Hepatocyte (in vitro differentiated cells): ENCODE results near the gene ANKRD40CL. TPM values are rescaled to one million over a fixed set of nuclear protein-coding genes. Genes with fewer than 3 reads are reported as not detected.

ENCODE experiments used
- DNase-seq: peaks from one replicate; pipeline ENCODE4 v3.0.0-alpha.2; 2016; ENCODE audit warnings: low spot score
- H2AFZ ChIP-seq: fragments of 200-600 bp; sonication (generic); 2 replicates; pipeline ENCODE4 v1.6.0; 2016; ENCODE audit warnings: antibody characterized with exemption, mild to moderate bottlenecking
- H3K27ac ChIP-seq: fragments of 200-600 bp; sonication (generic); 2 replicates; pipeline ENCODE4 v1.5.1; 2016; ENCODE audit warnings: mild to moderate bottlenecking
- H3K27me3 ChIP-seq: fragments of 200-600 bp; sonication (generic); 2 replicates; pipeline ENCODE4 v1.6.1; 2016
- H3K36me3 ChIP-seq: fragments of 200-600 bp; sonication (generic); replicated peaks from 2 replicates; pipeline ENCODE4 v1.5.1; 2016; ENCODE audit warnings: low read depth; ENCODE audit not compliant: insufficient read depth
- H3K4me1 ChIP-seq: fragments of 200-600 bp; sonication (generic); 2 replicates; pipeline ENCODE4 v1.5.1; 2016; ENCODE audit warnings: mild to moderate bottlenecking, moderate library complexity; ENCODE audit not compliant: insufficient read depth
- H3K4me2 ChIP-seq: fragments of 200-600 bp; sonication (generic); 2 replicates; pipeline ENCODE4 v1.6.0; 2016
- H3K4me3 ChIP-seq: fragments of 200-600 bp; sonication (generic); 2 replicates; pipeline ENCODE4 v1.5.1; 2016; ENCODE audit warnings: mild to moderate bottlenecking
- H3K79me2 ChIP-seq: fragments of 200-600 bp; sonication (generic); 2 replicates; pipeline ENCODE4 v1.6.0; 2017; ENCODE audit warnings: mild to moderate bottlenecking
- H3K9me2 ChIP-seq: fragments of 200-600 bp; sonication (generic); replicated peaks from 2 replicates; pipeline ENCODE4 v1.6.0; 2017; ENCODE audit warnings: mild to moderate bottlenecking; ENCODE audit not compliant: insufficient read depth
- H3K9me3 ChIP-seq: fragments of 200-600 bp; sonication (generic); 2 replicates; pipeline ENCODE4 v1.5.1; 2016; ENCODE audit warnings: low read depth, mild to moderate bottlenecking
- H4K20me1 ChIP-seq: fragments of 200-600 bp; sonication (generic); 2 replicates; pipeline ENCODE4 v1.6.0; 2016; ENCODE audit warnings: mild to moderate bottlenecking; ENCODE audit not compliant: insufficient read depth, poor library complexity, severe bottlenecking
- EZH2 ChIP-seq: fragments of 200-600 bp; sonication (generic); IDR thresholded peaks from 2 replicates; pipeline ENCODE4 v1.6.1; 2016; ENCODE audit warnings: antibody characterized with exemption, mild to moderate bottlenecking, borderline replicate concordance
- EZH2phosphoT487 ChIP-seq: fragments of 200-600 bp; sonication (generic); IDR thresholded peaks from one replicate; pipeline ENCODE4 v1.6.1; 2018; ENCODE audit warnings: antibody characterized with exemption, mild to moderate bottlenecking, low read depth, moderate library complexity; ENCODE audit not compliant: unreplicated experiment, severe bottlenecking
- WGBS: methylation state at CpG from one replicate; pipeline ENCODE4 v1.1.6; 2016; ENCODE audit warnings: low lambda C conversion rate; ENCODE audit errors: missing lambda C conversion rate; 5-methylcytosine and 5-hydroxymethylcytosine counted together
- polyA plus RNA-seq: library from polyadenylated mRNA; unstranded; fragments of >200 nt; fragmentation: Nextera tagmentation; extraction: Ambion mirVana; gene quantifications from 2 replicates; pipeline ENCODE4 v1.2.1, GENCODE V29; 2016
- total RNA-seq: library from RNA; depleted of rRNA; stranded (reverse); fragments of >200 nt; gene quantifications from 2 replicates; pipeline ENCODE4 v1.2.3, GENCODE V29; 2014
- TF ChIP-seq, protein P1 (sequence below): fragments of 200-600 bp; sonication (generic); IDR thresholded peaks from 2 replicates; pipeline ENCODE4 v1.5.1; 2016; ENCODE audit warnings: antibody characterized with exemption, mild to moderate bottlenecking; ENCODE audit not compliant: poor library complexity

The ANKRD40CL gene
- total and polyA plus RNA-seq, 2 experiments from 2014 or later, result 3.9 to 4.2 TPM

DNA sequence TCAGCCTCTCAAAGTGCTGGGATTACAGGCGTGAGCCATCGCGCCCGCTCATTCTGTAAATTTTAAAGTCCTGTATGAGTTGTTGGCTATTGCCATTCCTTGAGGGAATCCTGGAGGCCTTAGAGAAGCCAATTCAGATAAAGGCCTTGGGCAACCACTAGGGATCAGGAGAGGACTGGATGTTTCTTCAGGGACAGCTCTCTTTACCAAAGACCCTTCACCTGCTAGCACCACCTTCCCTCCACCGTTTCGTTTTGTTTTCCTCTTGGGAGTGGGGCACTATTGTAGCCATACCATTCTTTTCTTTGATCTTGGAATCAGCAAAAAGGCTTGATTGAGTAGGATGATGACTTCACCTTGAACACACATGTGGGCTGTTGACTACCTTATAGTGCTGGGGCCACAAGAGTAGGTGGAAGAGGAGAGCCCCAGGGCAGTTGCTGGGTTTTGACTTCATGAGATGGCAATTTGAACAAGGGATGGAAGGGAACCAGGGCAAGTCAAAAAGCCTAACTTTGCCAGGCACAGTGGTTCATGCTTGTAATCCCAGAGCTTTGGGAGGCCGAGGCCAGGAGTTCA lies 7.0 kb upstream of the ANKRD40CL start:
- no peak overlapping the region for H3K4me2 ChIP-seq
- H3K36me3 ChIP-seq, result no peaks in the 10 kb centered on the region
- H4K20me1 ChIP-seq, result no peaks in the 10 kb centered on the region
- no peaks in the 10 kb centered on the region for H3K9me3 ChIP-seq
- 85% methylated on average over 7 of the region's 7 CpGs for WGBS
- no peak overlapping the region for H2AFZ ChIP-seq
- TF ChIP-seq EZH2 (no peak), EZH2phosphoT487 (no peak)
- TF ChIP-seq, protein P1, sequence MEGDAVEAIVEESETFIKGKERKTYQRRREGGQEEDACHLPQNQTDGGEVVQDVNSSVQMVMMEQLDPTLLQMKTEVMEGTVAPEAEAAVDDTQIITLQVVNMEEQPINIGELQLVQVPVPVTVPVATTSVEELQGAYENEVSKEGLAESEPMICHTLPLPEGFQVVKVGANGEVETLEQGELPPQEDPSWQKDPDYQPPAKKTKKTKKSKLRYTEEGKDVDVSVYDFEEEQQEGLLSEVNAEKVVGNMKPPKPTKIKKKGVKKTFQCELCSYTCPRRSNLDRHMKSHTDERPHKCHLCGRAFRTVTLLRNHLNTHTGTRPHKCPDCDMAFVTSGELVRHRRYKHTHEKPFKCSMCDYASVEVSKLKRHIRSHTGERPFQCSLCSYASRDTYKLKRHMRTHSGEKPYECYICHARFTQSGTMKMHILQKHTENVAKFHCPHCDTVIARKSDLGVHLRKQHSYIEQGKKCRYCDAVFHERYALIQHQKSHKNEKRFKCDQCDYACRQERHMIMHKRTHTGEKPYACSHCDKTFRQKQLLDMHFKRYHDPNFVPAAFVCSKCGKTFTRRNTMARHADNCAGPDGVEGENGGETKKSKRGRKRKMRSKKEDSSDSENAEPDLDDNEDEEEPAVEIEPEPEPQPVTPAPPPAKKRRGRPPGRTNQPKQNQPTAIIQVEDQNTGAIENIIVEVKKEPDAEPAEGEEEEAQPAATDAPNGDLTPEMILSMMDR, result no peak
- DNase-seq, result no peak
- no peak overlapping the region for H3K27ac ChIP-seq
- H3K4me1 ChIP-seq, result no peaks in the 10 kb centered on the region
- H3K9me2 ChIP-seq, result no peaks in the 10 kb centered on the region
- H3K27me3 ChIP-seq, result no peaks in the 10 kb centered on the region
- H3K79me2 ChIP-seq, result no peaks in the 10 kb centered on the region
- no peak overlapping the region for H3K4me3 ChIP-seq

DNA sequence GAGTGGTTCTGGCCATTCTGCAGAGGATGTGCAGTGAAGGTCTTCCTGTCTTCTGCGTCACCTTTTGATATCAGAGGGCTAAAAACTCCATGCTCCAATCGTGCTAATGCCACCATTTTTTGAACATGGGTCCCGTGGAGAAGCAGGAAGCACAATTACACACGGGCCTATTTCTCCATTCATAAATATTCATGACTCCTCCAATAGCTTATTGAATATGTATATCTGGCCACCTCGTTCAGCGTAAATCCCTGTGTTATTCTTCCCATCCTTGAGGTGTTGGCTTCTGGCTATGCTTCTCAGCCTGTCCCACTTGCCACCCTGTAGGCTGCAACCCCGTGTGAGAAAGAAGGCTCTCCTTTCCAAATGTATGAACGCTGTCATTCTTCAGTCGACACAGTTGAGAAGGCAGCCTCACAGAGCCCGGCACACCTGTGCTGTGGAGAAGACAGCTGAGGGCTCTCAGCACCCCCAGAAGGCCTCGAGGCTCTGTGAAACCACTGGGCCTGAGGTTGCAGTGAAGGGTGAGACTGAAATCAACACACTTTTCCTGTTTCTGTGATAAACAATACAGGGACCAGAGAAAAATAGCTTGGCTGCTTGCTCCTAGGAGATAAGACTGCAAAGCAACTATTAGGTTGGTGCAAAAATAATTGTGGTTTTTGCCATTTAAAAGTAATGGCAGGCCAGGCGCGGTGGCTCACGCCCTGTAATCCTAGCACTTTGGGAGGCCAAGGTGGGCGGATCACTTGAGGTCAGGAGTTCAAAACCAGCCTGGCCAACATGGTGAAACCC lies 4.9 kb upstream of the ANKRD40CL start:
- no peaks in the 10 kb centered on the region for H4K20me1 ChIP-seq

DNA sequence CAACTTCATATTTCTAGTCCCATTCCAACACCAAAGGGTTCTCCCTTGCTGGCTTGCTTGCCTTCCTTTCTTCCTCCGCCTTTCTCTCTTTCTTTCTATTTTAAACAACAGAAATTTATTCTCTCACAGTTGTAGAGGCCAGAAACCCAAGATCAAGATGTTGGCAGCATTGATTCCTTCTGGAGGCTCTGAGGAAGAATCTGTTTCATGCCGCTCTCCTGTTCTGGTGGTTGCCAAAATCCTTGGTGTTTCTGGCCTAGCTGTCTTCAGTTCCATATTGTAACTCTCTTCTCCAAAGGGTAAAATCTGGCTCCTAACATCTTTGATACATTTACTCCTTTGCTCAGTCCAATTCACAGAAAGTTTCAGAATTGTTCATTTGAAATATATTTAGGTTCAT lies 3.0 kb upstream of the ANKRD40CL start:
- Histone ChIP-seq H3K4me3 (no peak overlapping the region), H3K27me3 (no peaks in the 10 kb centered on the region), H4K20me1 (no peaks in the 10 kb centered on the region), H3K4me2 (no peak overlapping the region), H3K9me3 (no peaks in the 10 kb centered on the region), H3K36me3 (no peaks in the 10 kb centered on the region), H3K4me1 (peaks cover 23% of the 10 kb centered on the region), H3K79me2 (no peaks in the 10 kb centered on the region), H2AFZ (no peak overlapping the region), H3K9me2 (no peaks in the 10 kb centered on the region), H3K27ac (no peak overlapping the region)
- WGBS, result 96% methylated on average over 2 of the region's 2 CpGs
- no peak for TF ChIP-seq EZH2
- no peak for TF ChIP-seq EZH2phosphoT487
- TF ChIP-seq, protein P1, result no peak
- no peak for DNase-seq

More for the DNA sequence above, 4.9 kb upstream of the ANKRD40CL start:
- H3K4me1 ChIP-seq, result peaks cover 11% of the 10 kb centered on the region
- H3K36me3 ChIP-seq, result no peaks in the 10 kb centered on the region
- no peak overlapping the region for H3K27ac ChIP-seq
- no peaks in the 10 kb centered on the region for H3K79me2 ChIP-seq
- TF ChIP-seq EZH2, result no peak
- H3K27me3 ChIP-seq, result no peaks in the 10 kb centered on the region
- no peak overlapping the region for H3K4me3 ChIP-seq
- no peak overlapping the region for H2AFZ ChIP-seq
- no peak for DNase-seq
- no peak overlapping the region for H3K4me2 ChIP-seq
- 77% methylated on average over 15 of the region's 15 CpGs for WGBS
- no peaks in the 10 kb centered on the region for H3K9me2 ChIP-seq
- H3K9me3 ChIP-seq, result no peaks in the 10 kb centered on the region

DNA sequence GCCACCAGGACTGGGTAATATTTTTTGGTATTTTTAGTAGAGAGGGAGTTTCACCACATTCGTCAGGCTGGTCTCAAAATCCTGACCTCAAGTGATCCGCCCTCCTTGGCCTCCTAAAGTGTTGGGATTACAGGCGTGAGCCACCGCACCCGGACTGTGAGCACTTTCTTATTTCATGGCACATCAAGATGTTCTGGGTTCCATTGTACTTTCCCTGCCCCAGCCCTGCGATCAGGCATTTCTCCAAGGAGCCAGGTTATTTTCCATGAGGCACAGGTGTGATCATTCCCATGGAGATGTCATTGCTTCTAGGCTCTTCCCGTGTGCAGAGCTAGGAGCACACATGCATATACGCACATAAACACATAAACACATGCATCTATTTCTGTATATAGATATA lies 2.6 kb upstream of the ANKRD40CL start:
- Histone ChIP-seq H3K9me2 (no peaks in the 10 kb centered on the region), H3K79me2 (no peaks in the 10 kb centered on the region), H3K4me2 (no peak overlapping the region), H3K36me3 (no peaks in the 10 kb centered on the region), H3K4me1 (peaks cover 24% of the 10 kb centered on the region), H2AFZ (no peak overlapping the region), H3K27me3 (no peaks in the 10 kb centered on the region), H4K20me1 (no peaks in the 10 kb centered on the region), H3K27ac (no peak overlapping the region), H3K9me3 (no peaks in the 10 kb centered on the region), H3K4me3 (no peak overlapping the region)
- TF ChIP-seq EZH2phosphoT487, result no peak
- TF ChIP-seq, protein P1, result no peak
- TF ChIP-seq EZH2, result no peak
- 90% methylated on average over 8 of the region's 8 CpGs for WGBS
- DNase-seq, result no peak
